Natural killer cell (primary cell): Measurements from ENCODE around the gene CLDN14. TPM values are rescaled to one million over a fixed set of nuclear protein-coding genes. Genes with fewer than 3 reads are reported as not detected.

Experiments used
- ATAC-seq, 3 donors: fragments of 150-1000 bp in 2 of 3; fragments of 200-7000 bp in 1 of 3; cut with Tn5 transposase; 1 replicate in 1 of 3; 2 replicates in 2 of 3; pipeline ENCODE4 v1.10.0; 2021; ENCODE audit warnings: mild to moderate bottlenecking in 2 of 3, moderate library complexity in 2 of 3
- DNase-seq, 2 donors: peaks; one replicate each; pipeline versions ENCODE4 v3.0.0 to v3.0.0-alpha.2; 2013 to 2021; ENCODE audit warnings: mixed read lengths in 1 of 2
- H3K27ac ChIP-seq: one replicate; pipeline ENCODE4 v1.5.1; 2013; ENCODE audit warnings: mild to moderate bottlenecking, low read length
- H3K27me3 ChIP-seq: one replicate; pipeline ENCODE4 v1.6.1; 2013; ENCODE audit warnings: low read length; ENCODE audit not compliant: control insufficient read depth, insufficient read depth
- H3K36me3 ChIP-seq: one replicate; pipeline ENCODE4 v1.6.1; 2013; ENCODE audit warnings: low read length; ENCODE audit not compliant: control insufficient read depth, insufficient read depth
- H3K4me1 ChIP-seq: one replicate; pipeline ENCODE4 v1.6.1; 2013; ENCODE audit warnings: low read length; ENCODE audit not compliant: control insufficient read depth, insufficient read depth
- H3K4me3 ChIP-seq: one replicate; pipeline ENCODE4 v1.5.1; 2013; ENCODE audit warnings: low read length
- H3K9me3 ChIP-seq: one replicate; pipeline ENCODE4 v1.6.1; 2013; ENCODE audit warnings: low read length; ENCODE audit not compliant: control insufficient read depth, insufficient read depth
- H3K27ac Mint-ChIP-seq, 2 donors: one replicate each; pipeline ENCODE4 v1.8.0; 2022; ENCODE audit warnings: mild to moderate bottlenecking in 2 of 2, mixed read lengths in 2 of 2, moderate library complexity in 1 of 2
- H3K27me3 Mint-ChIP-seq, 2 donors: one replicate each; pipeline ENCODE4 v1.8.0; 2022; ENCODE audit warnings: low read depth in 2 of 2, mixed read lengths in 2 of 2
- H3K36me3 Mint-ChIP-seq: one replicate; pipeline ENCODE4 v1.8.0; 2022; ENCODE audit warnings: mixed read lengths
- H3K4me1 Mint-ChIP-seq, 2 donors: one replicate each; pipeline ENCODE4 v1.8.0; 2022; ENCODE audit warnings: mixed read lengths in 2 of 2
- H3K4me3 Mint-ChIP-seq: one replicate; pipeline ENCODE4 v1.8.0; 2022; ENCODE audit warnings: mild to moderate bottlenecking, moderate library complexity, mixed read lengths
- H3K9me3 Mint-ChIP-seq, 2 donors: one replicate each; pipeline ENCODE4 v1.8.0; 2022; ENCODE audit warnings: mixed read lengths in 2 of 2
- CTCF ChIP-seq: fragments of 200-600 bp; IDR thresholded peaks from one replicate; pipeline ENCODE4 v1.8.0; 2022; ENCODE audit warnings: antibody characterized with exemption
- WGBS: methylation state at CpG from one replicate; pipeline ENCODE4 v1.1.7; 2013; ENCODE audit warnings: missing lambda C conversion rate; ENCODE audit not compliant: insufficient coverage; 5-methylcytosine and 5-hydroxymethylcytosine counted together
- intact Hi-C: fragments of 100-400 bp; cut with micrococcal nuclease; formaldehyde crosslinking; loops from one replicate; pipeline ENCODE4 v1.14.2; 2022
- total RNA-seq, 4 donors: library from RNA; stranded (reverse); fragments of 120-200 nt in 1 of 4; gene quantifications; one replicate each; pipeline versions ENCODE4 v1.2.3 to v1.2.4, GENCODE V29; 2013 to 2022

Gene CLDN14
- total RNA-seq, 3 donors from 2014 or later (not counting 1 experiment from before 2014, with no cell fraction given): not detected

DNA sequence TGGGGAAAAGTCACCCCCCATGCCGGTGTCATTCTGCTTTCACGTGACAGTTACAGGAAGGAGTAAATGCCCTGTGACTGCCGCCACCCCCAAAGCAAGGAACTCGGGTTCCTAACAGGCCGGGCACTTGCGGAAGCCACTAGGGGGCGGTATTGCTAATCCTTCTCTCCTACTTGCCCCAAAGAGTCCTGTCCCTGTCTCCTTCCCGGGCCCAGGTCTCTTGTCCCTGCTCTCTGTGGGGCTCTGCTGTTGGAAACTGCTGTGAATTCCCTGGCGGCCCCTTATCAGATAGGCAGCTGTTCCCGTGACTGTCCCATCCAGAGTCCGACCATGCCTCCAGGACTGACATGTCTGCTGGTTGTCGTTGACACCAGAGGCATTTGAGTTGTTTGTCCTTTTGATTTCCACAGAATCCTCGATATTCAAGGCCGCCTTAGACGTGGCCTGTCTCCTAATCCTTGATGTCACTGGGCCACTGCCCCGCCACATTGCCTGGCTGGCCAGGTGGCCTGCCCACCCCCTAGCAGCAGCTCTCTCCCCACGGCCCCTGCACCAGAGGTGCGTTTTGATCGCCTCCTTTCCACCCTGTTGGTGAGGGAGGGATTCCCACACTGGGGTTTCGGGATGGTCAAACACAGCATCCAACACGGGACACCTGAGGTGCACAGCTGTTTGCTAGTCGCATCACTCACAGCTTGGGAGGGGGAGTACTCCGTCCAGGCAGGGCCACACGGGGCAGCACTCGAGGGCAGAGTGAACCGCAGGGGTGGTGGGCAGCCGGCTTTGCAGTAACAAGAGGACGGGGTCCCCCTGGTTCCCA lies 57.4 kb downstream of the CLDN14 start:
- H3K9me3 ChIP-seq: no peaks in the 10 kb centered on the region
- TF ChIP-seq CTCF: peak; percentile 37
- 71% methylated on average over 28 of the region's 28 CpGs for whole genome bisulfite sequencing
- Mint-ChIP-seq H3K9me3 (no peaks in the 10 kb centered on the region), H3K4me3 (peak overlapping the region; percentile 9), H3K27me3 (no peaks in the 10 kb centered on the region), H3K36me3 (no peaks in the 10 kb centered on the region), H3K27ac (peak overlapping the region in 1 of 2 donors; percentile 80), H3K4me1 (peaks cover 24 to 33% of the 10 kb centered on the region in 2 donors)
- no peak overlapping the region for H3K27ac ChIP-seq
- H3K4me3 ChIP-seq: no peak overlapping the region
- no peaks in the 10 kb centered on the region for H3K27me3 ChIP-seq
- H3K36me3 ChIP-seq: no peaks in the 10 kb centered on the region
- peak in 2 of 3 donors; percentile 29 to 35 for ATAC-seq
- peaks cover 20% of the 10 kb centered on the region for H3K4me1 ChIP-seq
- intact Hi-C loops: loop anchor here (5.0 kb wide), 1 partner anchor 505 kb away; no protein-coding TSS in a partner anchor
- DNase-seq: peak in 1 of 2 donors; percentile 48

DNA sequence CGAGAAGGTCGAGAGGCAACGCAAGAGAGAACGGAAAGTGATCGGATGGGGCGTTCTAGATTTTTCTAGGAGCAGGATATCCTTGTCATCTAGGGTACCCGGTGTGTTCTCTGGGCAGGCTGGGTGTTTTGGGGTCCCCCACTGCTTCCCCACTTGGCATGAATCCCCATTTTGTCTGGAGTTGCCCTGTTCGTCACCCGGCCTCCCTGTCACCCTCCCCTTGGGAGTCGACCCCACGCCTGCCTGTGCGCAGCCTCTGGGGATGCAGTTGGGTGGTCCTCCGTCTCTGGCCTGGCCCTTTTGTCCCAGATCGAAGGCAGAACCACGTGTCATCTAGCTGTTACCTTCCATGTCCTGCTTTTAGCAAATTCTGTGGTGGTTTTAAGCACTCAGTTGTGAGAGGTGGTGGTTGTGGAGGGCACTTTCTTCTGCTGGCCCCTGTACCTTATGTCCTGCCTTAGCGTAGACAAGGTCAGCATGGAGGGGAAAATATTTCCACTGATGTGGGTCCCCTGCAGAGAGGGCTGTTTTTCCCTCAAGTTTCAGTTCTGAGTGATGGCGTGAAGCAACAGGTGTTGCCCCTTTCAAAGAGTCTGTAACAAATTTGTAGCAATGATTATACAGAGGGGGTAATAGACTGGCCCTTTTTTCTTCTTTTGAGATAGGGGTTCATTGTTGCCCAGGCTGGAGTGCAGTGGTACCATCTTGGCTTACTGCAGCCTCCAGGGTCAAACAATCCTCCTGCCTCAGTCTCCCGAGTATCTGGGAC lies 59.2 kb downstream of the CLDN14 start:
- WGBS: 88% methylated on average over 18 of the region's 18 CpGs
- peak overlapping the region in 1 of 2 donors; percentile 54 for H3K27ac Mint-ChIP-seq

GRCh38 chr21:36419996-36420395 lies 59.9 kb downstream of the CLDN14 start:
- WGBS: 51% methylated on average over 8 of the region's 8 CpGs
- ATAC-seq: peak; percentile 60 to 85 (median 84)
- H3K36me3 ChIP-seq: peaks cover 3% of the 10 kb centered on the region

More for the DNA sequence above, 59.2 kb downstream of the CLDN14 start:
- Histone ChIP-seq H3K36me3 (peaks cover 3% of the 10 kb centered on the region), H3K9me3 (no peaks in the 10 kb centered on the region), H3K27ac (no peak overlapping the region), H3K4me1 (peaks cover 20% of the 10 kb centered on the region), H3K27me3 (no peaks in the 10 kb centered on the region), H3K4me3 (no peak overlapping the region)
- Mint-ChIP-seq H3K27me3 (no peaks in the 10 kb centered on the region), H3K9me3 (no peaks in the 10 kb centered on the region), H3K36me3 (peaks cover 6% of the 10 kb centered on the region), H3K4me3 (no peak overlapping the region), H3K4me1 (peaks cover 24 to 33% of the 10 kb centered on the region in 2 donors)
- TF ChIP-seq CTCF: no peak
- intact Hi-C loops: loop anchor here (1.0 to 5.0 kb wide), 2 partner anchors 169 to 507 kb away; no protein-coding TSS in a partner anchor
- ATAC-seq (no peak), DNase-seq (no peak)

More at GRCh38 chr21:36419996-36420395, 59.9 kb downstream of the CLDN14 start:
- intact Hi-C loops: loop anchor here (1.0 to 5.0 kb wide), 2 partner anchors 169 to 507 kb away; no protein-coding TSS in a partner anchor
- peak; percentile 71 for TF ChIP-seq CTCF
- Mint-ChIP-seq H3K4me3 (no peak overlapping the region), H3K27me3 (no peaks in the 10 kb centered on the region), H3K4me1 (peaks cover 24 to 33% of the 10 kb centered on the region in 2 donors), H3K9me3 (no peaks in the 10 kb centered on the region), H3K36me3 (peaks cover 6% of the 10 kb centered on the region), H3K27ac (peak overlapping the region in 1 of 2 donors; percentile 54)
- Histone ChIP-seq H3K27ac (no peak overlapping the region), H3K4me1 (peaks cover 20% of the 10 kb centered on the region), H3K9me3 (no peaks in the 10 kb centered on the region), H3K27me3 (no peaks in the 10 kb centered on the region), H3K4me3 (no peak overlapping the region)
- DNase-seq: peak; percentile 51 to 56
